ENCODE measurements around the gene TNK2.
"Not testable (repeated sequence)": the region's sequence is repeated elsewhere in the genome, so short reads cannot be mapped to it uniquely, and the experiment has no call there.

The TNK2 gene

DNA sequence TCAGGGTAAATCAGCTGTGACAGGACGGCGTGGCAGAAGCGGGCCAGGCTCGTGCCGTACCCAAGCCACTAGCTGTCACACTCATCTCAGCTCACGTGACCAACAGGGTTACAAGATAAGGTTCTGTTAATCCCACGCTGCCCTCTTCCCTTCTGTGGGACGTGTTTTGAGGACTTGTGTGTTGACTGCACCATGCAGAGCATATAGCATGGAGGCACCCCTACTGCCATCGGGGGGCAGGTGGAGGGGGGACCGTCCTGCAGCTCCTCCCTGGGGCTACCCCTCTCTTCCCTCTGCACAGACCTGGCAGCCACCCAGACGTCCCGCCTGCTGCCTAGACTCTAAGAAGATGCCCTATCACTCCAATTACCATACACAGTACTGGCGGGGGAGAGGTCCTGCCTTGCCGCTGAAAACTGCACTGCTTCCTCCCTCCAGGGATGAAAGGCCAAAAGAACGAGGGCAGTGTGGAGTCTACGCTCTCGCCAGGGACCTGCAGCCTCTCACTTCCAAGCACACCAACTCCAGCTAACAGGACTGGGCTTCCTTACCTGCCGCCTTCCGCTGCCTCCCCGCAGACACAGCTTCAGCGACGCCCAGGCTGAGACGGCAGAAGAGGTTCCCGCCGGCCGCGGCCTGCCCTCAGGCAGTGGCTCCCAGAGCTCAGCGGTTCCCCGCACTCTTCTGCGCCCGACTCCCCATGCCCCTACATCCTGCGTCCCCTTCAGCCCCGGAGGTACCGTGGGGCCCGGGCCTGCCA, at the start of gene TNK2:
TSS of gene TNK2 (minus strand) at position 618 of the 760 bp plus-strand sequence. CDS start 19,963 bp downstream, outside the sequence.
- DNase-seq (ENCODE audit: low spot score): no peak

DNA sequence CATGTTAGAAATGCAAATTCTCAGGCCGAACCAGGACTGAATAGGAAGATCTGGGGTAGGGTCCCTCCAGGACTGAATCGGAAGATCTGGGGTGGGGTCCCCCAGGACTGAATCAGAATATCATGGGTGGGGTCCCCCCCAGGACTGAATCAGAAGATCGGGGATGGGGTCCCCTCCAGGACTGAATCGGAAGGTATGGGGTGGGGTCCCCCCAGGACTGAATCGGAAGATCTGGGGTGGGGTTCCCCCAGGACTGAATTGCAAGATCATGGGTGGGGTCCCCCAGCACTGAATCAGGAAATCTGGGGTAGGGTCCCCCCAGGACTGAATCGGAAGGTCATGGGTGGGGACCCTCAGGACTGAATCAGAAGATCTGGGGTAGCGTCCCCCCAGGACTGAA, 48.2 kb upstream of the TNK2 start:
- no peak for DNase-seq (ENCODE audit: low spot score)

DNA sequence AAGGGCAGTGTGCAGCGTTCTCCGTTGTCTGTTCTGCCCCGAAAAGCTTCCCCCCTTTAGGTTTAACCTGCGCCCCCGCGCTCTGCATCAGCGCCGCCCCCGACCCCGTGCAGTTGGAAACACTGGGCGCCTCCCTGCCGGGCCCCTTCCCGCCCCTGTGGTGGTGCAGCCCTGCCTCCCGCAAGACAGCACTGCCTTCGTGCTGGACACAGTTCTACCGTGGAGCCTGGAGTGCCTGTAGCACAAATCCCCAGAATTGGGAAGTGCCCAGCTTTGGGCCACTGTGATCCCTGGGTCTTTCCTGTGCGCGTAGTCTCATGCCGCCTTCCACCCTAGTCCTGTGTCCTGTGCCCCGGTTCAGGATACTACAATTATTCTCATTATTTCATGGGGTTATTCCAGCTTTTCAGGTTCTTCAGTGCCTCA, 47.1 kb upstream of the TNK2 start:
- not testable (repeated sequence) for DNase-seq (ENCODE audit: low spot score)

DNA sequence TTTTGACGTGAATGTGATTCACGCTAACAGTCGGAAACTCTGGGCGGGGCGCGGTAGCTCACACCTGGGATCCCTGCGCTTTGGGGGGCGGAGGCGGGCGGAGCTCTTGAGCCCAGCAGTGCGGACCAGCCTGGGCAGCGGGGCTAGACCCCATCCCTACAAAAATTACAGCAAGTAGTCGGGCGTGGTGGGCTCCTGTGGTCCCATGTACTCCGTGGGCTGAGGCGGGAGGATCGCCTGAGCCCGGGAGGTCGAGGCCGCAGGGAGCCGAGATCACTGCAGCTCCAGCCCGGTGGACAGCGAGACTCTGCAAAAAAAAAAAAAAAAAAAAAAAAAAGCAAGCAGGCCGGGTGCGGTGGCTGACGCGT, 46.4 kb upstream of the TNK2 start:
- not testable (repeated sequence) for DNase-seq (ENCODE audit: low spot score)

DNA sequence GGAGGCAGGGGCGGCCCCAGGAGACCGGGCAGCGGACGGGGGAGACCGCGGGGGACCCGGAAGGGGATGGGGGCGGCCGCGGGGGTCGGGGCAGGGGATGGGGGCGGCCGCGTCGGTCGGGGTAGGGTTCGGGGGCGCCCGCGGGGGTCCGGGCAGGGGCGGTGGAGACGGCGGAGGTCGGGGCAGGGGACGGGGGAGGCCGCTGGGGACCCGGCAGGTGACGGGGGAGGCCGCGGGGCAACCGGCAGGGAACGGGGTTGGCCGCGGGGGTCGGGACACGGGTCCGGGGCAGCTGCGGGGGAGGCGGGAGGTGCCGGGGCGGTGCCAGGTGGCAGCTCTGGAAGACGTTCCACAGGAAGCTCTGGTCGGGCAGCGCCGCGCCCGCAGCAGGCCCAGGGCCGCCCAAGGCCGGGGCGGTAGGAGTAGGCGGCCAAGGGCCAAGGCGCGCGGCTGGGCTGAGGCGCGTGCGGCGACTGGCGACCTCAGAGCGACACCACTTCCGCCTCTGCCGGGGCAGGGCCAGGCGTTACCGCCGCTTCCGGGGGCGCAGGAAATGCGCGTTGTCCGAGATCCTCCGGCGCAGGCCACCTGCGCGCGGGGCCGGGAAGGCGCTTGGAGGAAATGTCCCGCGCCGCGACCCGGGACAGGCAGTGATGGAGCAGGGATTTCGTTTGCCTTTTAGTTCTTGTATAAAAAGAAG, 45.9 kb upstream of the TNK2 start:
- not testable (repeated sequence) for DNase-seq (ENCODE audit: low spot score)

DNA sequence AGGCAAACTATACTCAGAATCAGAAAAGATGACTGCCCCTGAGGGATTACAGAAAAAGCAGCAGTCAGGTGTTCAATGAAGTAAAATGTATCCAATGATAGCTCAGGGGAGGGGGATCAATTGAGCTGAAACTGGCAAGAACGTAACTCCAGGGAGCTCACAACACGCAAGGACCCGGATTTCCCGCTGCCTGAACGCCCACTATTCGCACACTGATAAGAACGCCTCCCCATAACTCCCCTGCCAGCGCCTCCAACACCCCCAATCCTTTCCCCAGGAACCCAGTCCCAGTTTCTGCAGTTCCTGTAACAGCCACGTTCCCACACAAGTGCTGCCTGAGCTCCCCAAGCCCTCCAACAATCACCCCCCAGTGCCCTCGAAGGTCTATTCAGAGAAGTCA, 44.2 kb upstream of the TNK2 start:
- DNase-seq (ENCODE audit: low spot score): not testable (repeated sequence)

DNA sequence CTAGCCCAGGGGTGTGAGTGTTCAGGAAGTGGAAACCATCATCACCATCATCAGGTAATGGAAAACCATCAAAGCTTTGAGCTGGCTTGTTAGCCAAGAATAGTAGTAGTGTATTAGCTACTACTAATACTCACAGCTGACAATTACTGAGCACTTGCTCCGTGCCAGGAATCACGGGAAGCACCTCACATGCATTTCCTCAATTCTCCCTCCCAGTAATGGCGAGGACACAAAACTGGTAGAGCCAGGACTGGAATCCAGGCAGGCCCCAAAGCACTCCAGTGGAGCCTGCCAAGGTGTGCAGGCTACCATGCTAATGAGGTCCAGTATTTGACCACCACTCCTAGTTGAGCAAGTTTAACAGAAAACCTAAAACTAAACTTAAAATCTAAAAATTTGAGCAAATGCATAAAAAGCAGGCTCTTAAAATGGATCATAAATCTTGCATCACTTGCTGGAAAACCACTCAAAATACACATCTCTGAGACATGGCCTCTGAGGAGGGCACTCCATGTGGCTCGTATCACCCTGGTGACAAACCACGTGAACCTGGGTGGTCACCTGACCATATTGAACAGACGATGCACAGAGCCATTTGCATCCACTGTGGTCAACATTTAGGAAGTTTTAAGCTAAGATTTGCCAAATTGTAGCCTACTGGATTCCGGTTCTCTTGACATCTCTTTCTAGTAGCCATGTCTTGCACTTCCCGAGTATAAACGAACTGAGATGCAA, 43.3 kb upstream of the TNK2 start:
- DNase-seq (ENCODE audit: low spot score): not testable (repeated sequence)

DNA sequence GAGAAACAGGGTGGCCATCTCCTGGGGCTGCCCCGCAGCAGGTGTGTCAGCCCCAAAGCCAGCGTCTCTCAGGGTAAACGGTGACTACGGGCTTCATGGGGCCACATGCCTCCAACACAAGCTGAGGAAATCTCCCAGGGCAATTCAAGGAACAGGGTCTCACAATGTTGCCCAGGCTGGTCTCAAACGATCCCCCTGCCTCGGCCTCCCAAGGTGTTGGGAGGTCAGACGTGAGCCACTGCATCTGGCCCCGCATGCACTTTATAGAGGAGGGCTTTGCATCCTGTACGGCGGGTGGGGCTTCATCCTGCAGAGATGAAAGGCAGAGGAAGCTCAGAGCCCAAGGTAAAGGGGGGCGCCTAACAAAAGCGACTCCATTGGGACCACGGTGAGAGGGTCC, 42.4 kb upstream of the TNK2 start:
- not testable (repeated sequence) for DNase-seq (ENCODE audit: low spot score)

DNA sequence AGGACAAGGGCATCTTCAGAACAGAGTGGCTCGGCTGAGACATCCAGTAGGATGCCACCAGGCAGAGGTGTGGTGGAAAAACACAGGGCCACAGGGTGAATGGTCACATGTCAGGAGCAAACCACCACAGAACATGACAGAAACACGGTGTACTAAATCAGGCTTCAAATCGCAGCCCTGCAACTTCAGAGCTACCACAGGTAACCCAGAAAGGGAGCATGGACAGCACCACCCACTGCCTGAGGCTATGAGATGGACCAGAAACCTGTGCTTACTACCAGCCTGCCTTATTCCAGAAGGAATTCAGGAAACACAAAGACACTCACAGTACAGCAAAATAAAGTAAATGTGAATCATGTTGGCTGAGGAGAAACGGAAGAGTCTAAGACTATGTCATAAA, 41.8 kb upstream of the TNK2 start:
- DNase-seq (ENCODE audit: low spot score): not testable (repeated sequence)

DNA sequence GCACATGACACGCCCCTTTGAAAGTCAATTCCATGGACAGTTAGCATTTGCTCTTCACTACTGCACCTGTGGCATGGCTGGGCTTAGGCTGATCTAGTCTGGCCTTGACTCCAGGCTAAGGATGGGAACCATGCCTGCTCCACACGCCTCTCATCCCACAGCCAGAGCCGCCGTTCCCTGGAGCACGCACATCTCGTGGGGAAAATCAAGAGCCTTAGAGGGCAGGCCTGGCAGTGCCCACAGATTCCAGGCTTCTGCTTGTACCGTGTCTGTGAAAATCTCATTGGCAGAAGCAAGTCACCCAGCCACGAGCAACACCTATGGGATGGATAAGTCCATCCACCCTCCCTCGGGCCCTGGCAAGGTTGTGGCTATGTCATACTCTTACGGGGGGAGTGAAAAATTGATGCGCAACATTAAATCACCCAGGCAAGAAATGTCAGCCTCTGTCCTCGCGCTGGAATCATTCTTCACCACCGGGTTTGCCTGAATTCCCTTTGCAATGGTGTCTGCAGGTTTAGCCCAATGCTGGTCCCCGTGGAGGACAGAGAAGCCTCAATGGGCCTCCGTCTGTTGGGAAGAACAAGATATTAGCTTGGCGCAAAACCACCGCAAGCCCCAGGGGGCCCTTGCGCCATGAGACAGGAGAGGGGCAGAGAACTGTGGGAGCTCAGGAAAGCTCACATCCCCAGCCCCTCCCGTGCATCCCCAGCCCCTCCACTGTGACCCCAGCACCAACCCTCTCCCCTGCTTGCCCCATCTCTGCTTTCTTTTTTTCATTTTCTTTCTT, 38.8 kb upstream of the TNK2 start:
- not testable (repeated sequence) for DNase-seq (ENCODE audit: low spot score)

DNA sequence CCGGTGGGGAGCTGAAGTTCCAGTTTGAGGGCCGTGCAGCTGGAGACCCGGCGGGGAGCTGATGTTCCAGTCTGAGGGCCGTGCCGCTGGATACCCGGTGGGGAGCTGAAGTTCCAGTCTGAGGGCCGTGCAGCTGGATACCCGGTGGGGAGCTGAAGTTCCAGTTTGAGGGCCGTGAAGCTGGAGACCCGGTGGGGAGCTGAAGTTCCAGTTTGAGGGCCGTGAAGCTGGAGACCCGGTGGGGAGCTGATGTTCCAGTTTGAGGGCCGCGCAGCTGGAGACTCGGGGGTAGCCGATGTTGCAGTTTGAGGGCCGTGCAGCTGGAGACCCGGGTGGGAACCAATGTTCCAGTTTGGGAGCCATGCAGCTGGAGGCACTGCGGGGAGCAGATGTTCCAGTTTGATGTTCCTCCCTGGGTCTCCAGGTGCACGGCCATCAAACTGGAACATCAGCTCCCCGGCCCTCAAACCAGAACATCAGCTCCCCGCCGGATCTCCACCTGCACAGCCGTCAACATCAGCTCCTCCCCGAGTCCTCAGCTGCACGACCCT, 33.0 kb upstream of the TNK2 start:
- not testable (repeated sequence) for DNase-seq (ENCODE audit: low spot score)

DNA sequence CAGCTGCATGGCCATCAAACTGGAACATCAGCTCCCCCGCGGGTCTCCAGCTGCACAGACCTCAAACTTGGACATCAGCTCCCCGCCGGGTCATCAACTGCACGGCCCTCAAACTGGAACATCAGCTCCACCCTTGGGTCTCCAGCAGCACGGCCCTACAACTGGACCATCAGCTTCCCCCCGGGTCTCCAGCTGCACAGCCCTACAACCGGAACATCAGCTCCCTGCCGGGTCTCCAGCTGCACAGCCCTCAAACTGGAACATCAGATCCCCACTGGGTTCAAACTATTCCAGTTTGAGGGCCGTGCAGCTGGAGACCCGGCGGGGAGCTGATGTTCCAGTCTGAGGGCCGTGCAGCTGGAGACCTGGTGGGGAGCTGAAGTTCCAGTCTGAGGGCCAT, 32.5 kb upstream of the TNK2 start:
- not testable (repeated sequence) for DNase-seq (ENCODE audit: low spot score)

DNA sequence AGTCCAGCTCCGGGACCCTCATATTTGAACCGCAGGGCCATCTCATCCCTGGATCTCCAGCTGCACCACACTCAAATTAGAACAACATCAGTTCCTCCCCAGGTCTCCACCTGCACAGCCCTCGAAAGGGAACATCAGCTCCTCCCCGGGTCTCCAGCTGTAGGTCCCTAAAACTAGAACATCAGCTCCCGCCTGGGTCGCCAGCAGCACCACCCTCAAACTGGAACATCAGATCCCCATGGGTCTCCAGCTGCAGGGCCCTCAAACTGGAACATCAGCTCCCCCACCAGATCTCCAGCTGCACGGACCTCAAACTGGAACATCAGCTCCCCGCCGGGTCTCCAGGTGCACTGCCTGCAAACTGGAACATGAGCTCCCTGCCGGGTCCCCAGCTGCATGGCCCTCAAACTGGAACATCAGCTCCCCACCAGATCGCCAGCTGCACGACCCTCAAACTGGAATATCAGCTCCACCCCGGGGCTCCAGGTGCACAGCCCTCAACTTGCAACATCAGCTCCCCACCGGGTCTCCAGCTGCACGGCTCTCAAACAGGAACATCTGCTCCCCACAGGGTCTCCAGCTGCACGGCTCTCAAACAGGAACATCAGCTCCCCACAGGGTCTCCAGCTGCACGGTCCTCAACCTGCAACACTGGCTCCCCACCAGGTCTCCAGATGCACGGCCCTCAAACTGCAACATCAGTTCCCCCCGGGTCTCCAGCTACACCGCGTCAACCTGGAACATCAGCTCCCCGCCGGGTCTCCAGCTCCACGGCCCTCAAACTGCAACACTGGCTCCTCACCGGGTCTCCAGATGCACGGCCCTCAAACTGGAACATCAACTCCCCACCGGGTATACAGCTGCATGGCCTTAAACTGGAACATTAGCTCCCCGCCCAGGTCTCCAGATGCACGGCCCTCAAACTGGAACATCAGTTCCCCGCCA, 31.4 kb upstream of the TNK2 start:
- DNase-seq (ENCODE audit: low spot score): not testable (repeated sequence)

DNA sequence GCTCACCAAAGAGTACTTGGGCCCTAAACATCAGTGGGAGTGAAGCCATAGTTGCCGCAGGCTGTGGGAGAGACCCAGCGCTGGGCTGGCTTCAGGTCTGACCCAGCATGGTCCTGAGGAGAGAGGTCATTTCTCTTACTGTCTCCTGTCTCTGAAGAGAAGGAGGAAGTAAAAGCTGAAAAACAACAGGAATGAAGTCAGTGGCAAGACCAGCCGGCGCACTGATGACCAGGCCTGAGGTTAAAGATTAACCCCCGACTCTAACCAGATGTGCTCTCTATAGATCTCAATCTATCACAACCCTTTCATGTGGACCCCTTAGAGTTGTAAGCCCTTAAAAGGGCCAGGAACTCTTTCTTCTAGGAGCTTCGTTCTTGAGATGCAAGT, 24.7 kb upstream of the TNK2 start:
- not testable (repeated sequence) for DNase-seq (ENCODE audit: low spot score)

DNA sequence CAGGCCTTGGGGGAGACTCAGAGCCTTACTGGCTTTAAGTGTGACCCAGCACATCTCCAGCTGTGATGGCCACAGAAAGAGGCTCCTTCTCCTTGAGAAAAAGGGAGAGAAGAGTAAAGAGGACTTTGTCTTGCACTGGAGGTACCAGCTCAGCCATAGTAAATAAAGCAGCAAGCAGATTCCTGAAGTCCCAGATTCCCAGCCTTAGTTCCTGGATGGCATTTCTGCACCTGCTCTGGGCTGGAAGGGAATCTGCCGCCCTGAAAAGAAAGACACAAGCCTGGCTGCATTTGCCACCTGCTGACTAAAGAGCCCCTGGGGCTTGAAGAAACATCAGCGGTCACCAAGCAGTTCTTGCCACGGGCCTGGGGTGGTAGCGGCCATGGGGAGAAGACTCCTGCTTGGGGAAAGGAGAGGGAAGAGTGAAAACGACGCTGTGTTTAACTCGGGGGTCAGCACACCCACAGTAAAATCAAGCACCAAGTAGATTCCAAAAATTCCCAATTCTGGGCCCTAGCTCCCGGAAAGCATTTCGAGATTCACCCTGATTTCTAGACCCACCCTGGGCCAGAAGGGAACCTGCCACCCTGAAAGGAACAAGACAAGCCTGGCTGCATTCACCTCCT, 24.2 kb upstream of the TNK2 start:
- no peak for DNase-seq (ENCODE audit: low spot score)

DNA sequence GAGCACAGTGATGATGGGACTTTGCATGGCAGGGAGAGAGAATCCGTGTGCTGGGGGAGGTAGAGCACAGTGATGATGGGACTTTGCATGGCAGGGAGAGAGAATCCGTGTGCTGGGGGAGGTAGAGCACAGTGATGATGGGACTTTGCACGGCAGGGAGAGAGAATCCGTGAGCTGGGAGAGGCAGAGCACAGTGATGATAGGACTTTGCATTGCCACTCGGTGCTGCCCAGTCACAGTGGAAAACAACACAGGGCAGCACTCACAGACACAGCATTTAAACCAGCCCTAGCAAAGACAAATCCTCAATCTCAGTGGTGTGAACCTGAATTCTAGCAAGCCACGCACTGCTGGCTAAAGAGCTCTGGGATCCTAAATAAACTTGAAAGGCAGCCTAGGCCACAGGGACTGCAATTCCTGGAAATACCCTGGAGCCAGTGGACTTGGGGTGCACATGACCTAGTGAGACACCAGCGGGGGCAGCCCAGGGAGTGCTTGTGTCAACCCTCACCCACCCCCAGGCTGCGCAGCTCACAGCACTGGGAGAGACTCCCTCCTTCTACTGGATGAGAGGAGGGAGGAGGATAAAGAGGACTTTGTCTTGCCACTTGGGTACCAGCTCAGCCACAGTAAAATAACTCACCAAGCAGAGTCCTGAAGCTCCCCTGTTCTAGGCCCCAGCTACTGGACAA, 23.4 kb upstream of the TNK2 start:
- no peak for DNase-seq (ENCODE audit: low spot score)

DNA sequence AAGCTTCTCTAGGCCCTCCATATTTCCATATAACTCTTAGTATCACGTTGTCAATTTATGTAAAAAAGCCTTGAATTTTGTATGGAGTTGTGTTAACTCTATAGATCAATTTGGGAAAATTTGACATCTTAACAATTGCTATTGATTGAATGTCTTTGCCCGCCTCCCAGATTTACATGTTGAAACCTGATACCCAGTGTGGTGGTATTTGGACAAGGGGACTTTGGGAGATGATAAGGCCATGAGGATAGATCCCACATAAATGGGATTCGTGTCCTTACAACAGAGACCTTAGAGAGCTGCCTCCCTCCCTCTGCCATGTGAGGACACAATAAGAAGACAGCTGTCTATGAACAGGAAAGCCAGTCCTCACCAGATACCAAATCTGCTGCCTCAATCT, 21.1 kb upstream of the TNK2 start:
- no peak for DNase-seq (ENCODE audit: low spot score)

DNA sequence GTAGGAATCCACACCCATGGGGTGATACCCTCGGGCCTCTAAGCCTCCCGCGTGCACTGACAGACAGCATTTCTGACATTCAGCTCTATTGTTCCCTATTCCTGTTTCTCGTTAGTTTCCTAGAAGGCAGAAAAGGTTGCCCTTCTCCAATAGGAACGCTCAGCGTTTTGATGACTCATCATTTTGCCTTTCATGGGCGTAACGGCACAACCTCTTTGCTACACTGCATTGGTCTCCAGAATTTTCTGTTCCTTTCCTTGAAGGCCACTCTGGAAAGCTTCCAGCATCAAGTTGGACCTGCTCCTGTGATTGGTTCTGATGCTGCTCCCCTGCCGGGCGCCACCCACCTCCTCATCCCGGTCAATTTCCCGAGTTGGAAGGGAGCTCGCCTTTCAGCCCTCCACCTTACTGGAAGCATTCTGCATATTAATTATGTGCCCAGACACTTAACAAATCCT, 13.0 kb upstream of the TNK2 start:
- no peak for DNase-seq (ENCODE audit: low spot score)

DNA sequence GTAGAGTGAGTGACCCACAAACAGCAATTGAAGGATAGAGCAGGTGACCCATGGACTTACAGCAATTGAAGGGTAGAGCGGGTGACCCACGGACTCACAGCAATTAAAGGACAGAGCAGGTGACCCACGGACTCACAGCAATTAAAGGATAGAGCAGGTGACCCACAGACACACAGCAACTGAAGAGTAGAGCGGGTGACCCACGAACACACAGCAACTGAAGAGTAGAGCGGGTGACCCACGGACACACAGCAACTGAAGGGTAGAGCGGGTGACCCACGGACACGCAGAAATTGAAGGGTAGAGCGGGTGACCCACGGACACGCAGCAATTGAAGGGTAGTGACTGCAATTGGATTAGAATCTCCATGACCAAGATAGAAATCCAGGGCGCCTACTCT, 9.8 kb upstream of the TNK2 start:
- DNase-seq (ENCODE audit: low spot score): no peak
